Activated CD4-positive, CD25-positive, alpha-beta regulatory T cell treated with anti-CD3 and anti-CD28 coated beads, Interleukin-2, amount 50 U/mL, for 72 hours (primary cell): ENCODE data around the gene ZNF583.

Experiments used
- DNase-seq: peaks from one replicate; pipeline ENCODE4 v3.0.0; 2021

The ZNF583 gene

GRCh38 chr19:56476093-56476492 is 72.0 kb downstream of the ZNF583 start:
- DNase-seq, result no peak
